Measurements from ENCODE around the gene FOXE3.

The FOXE3 gene

GRCh38 chr1:47415728-47416318 is at the start of gene FOXE3:
Gene FOXE3 (plus strand): TSS chr1:47416285. CDS start chr1:47416316, 31 bp downstream.
- DNase-seq, result no peak

- DNase-seq, result no peak
Measured at GRCh38 chr1:47367651-47368050, 48.4 kb upstream of the FOXE3 start.

- DNase-seq, result no peak
Measured at GRCh38 chr1:47371016-47371517, 45.0 kb upstream of the FOXE3 start.

- DNase-seq, result no peak
Measured at GRCh38 chr1:47374501-47374900, 41.6 kb upstream of the FOXE3 start.

- no peak for DNase-seq
Measured at GRCh38 chr1:47378147-47378546, 37.9 kb upstream of the FOXE3 start.

GRCh38 chr1:47380699-47381098 is 35.4 kb upstream of the FOXE3 start:
- DNase-seq, result no peak

GRCh38 chr1:47382399-47382983 is 33.6 kb upstream of the FOXE3 start:
- DNase-seq, result no peak

- DNase-seq, result no peak
Measured at GRCh38 chr1:47384083-47384482, 32.0 kb upstream of the FOXE3 start.

- DNase-seq, result no peak
Measured at GRCh38 chr1:47385020-47385419, 31.1 kb upstream of the FOXE3 start.

GRCh38 chr1:47386268-47386667 is 29.8 kb upstream of the FOXE3 start:
- DNase-seq, result no peak

GRCh38 chr1:47388030-47388890 is 27.8 kb upstream of the FOXE3 start:
- DNase-seq, result no peak

GRCh38 chr1:47388891-47389238 is 27.2 kb upstream of the FOXE3 start:
- DNase-seq, result peak; percentile 43

- no peak for DNase-seq
Measured at GRCh38 chr1:47389731-47390130, 26.4 kb upstream of the FOXE3 start.

- no peak for DNase-seq
Measured at GRCh38 chr1:47390843-47391242, 25.2 kb upstream of the FOXE3 start.

- DNase-seq, result no peak
Measured at GRCh38 chr1:47393141-47393540, 22.9 kb upstream of the FOXE3 start.

- DNase-seq, result no peak
Measured at GRCh38 chr1:47395433-47395832, 20.7 kb upstream of the FOXE3 start.

- DNase-seq, result no peak
Measured at GRCh38 chr1:47396671-47397196, 19.4 kb upstream of the FOXE3 start.

GRCh38 chr1:47399138-47399845 is 16.8 kb upstream of the FOXE3 start:
- DNase-seq, result no peak

GRCh38 chr1:47399846-47400155 is 16.3 kb upstream of the FOXE3 start:
- no peak for DNase-seq

GRCh38 chr1:47401761-47402160 is 14.3 kb upstream of the FOXE3 start:
- DNase-seq, result no peak

GRCh38 chr1:47402591-47402990 is 13.5 kb upstream of the FOXE3 start:
- DNase-seq, result no peak

- no peak for DNase-seq
Measured at GRCh38 chr1:47403321-47403910, 12.7 kb upstream of the FOXE3 start.

GRCh38 chr1:47405697-47406096 is 10.4 kb upstream of the FOXE3 start:
- DNase-seq, result no peak

All from stimulated activated CD4-positive, alpha-beta T cell treated with anti-CD3 and anti-CD28 coated beads, Interleukin-1b, Interleukin-23, amount 100 ng/mL, for 48 hours (primary cell).